Stimulated activated CD4-positive, alpha-beta T cell treated with anti-CD3 and anti-CD28 coated beads, Interleukin-15, amount 100 ng/mL, for 48 hours (primary cell): ENCODE results near the gene LSM3.
A peak's percentile ranks its signal among the peaks of the same experiment; 100 is the strongest.

ENCODE experiments used
- DNase-seq, 2 donors: peaks; one replicate each; pipeline ENCODE4 v3.0.0-alpha.2; 2020; ENCODE audit warnings: low read depth in 2 of 2

LSM3 gene

DNA sequence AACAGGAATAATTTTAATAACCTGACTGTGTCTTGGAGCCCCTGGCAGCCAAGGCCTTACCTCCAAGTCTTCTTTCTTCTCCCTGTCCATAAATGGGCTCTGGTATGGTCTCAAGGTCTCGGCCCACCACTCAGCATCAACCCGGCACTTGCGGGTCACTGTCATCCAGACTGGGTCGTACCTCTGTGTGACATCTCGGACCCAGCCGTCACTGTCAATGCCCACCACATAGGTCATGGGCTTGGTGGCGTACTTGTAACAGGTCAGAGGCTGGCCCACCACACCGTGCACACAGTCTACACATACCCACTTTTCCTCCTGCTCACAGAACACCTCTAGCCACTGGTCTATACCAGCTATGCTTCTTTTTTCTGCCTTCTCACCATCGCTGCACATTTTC, 20.7 kb upstream of the LSM3 start:
- DNase-seq, result no peak

DNA sequence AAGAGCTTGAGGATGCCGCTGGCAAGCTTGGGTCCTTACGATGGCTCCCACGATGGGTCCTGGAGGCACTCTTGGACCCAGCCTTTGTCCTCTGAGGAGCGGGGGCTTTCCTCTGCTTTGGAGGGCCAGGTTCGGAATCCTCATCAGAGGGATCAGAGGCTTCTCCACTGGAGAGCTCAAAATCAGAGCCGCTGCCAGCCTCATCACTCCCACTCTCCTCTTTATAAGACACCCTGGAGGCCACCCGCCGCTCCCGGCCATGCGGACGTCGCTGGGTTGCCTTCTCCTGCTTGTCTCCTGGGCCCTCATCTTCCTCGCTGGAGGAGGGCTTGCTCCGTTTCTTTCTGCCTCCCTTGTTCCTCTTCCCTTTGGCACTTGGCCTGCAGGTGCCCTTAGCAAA, 20.2 kb upstream of the LSM3 start:
- DNase-seq, result no peak

DNA sequence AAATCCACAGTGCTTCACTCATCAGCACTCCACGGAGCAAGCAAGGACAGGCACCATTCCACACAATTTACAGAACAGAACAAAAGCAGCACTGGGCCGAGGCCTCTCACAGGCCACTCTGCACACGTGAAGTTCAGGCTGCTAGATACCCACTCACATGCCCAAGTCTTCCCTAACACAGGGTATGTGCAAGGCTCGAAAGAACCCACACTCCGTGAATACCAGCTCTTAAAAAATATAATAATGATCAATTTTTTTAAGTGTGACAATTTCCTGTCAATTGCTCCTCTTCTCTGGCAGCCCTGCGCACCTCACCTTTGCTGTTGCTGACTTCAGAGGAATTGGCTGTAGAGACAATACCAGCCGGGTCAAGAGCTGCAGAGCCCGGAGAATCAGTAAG, 19.2 kb upstream of the LSM3 start:
- no peak for DNase-seq

DNA sequence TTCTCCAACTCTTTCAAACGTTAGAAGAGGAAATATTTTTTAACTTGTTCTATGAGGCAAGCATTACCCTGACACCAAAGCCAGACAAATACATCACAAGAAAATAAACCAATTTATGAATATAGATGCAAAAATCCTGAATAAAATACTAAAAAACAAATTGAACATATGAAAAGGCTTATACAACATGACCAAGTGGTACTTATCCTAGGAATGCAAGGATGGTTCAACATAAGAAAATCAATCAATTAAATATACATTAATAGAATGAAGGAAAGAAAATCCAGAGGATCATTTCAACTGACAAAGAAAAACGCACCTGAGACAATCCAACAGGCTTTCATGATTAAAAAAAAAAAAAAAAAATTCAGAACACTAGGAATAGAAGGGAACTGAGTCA, 17.3 kb upstream of the LSM3 start:
- no peak for DNase-seq

DNA sequence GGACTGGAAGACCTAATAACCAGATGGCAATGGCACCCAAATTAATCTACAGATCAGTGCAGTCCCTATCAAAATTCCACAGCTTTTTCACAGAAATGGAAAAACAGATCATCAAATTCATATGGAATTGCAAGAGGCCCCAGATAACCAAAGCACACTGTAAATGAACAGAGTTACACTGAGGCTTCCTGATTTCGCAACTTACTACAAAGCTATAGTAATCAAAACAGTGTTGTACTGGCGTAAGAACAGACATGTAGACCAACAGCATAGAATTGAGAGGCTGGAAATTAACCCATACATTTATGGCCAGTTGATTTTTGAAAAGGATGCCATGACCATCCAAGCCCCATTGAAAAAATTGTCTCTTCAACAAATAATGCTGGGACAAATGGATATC, 16.4 kb upstream of the LSM3 start:
- no peak for DNase-seq

DNA sequence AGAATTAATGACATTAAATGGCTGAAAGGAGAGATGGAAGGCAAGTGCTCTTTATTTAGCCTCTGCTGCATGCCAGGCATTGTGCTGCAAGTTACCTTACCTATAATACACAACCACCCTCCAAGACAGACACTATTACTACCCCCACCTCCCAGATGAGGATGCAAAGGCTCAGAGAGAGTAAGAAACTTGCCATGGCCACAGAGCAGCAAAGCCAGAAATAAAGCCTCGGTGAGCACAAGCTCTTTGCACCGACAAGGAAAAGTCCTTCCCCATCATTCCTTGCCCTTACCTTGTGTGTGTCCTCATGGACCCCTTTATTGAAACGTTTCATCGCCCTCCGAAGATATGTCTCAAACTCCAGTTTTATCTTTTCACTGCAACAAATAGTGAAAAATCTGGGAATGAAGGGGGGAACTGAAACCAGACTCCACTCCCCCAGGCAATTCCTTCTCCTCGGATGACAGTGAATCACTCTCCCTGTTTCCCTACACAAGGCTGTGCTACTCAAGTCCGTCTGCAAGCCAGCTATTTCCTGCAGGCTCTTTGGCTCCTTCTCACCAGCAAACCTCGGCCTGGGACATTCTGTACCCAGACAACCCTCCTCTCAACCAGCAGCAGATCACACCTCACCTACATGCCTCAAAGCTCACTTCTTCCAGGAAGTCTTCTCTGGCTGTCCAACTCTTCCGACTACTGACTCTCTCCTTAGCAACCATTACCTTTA, 11.6 kb upstream of the LSM3 start:
- DNase-seq, result no peak

DNA sequence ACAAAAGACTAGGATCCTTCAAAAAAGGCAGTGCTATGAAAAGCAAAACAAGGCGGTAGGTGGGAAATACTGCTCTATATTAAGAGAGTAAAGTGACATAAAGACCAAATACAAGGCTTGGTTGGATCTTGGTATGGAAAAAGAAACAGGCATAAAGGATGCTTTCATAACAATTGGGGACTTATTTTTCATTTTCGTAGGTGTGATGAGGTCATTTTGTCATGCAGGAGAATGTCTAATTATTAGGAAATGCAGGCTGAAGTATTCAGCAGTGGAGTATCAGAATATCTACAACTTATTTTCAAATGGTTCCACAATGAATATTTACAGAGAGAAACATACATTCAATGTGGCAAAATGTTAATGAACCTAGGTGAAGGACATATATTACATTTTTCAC, 9.2 kb upstream of the LSM3 start:
- DNase-seq, result no peak

DNA sequence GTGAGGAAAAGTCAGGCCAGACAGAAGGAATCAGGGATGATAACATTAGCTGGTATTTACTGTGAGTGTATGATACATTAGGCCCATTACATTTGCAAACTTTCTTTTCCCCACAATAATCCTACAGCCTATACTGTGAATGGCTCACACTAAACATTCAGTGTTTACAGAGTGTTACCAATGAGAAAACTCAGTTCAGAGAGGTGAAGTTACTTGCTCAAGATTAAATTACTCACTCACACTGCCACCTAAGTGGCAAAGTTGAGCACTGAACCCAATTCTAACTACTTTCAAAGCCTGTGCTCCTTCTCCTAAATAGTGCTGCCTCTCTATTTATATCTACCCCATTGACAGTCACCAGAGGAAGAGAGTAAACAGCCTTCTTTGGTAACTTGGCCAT, 8.7 kb upstream of the LSM3 start:
- DNase-seq, result no peak

DNA sequence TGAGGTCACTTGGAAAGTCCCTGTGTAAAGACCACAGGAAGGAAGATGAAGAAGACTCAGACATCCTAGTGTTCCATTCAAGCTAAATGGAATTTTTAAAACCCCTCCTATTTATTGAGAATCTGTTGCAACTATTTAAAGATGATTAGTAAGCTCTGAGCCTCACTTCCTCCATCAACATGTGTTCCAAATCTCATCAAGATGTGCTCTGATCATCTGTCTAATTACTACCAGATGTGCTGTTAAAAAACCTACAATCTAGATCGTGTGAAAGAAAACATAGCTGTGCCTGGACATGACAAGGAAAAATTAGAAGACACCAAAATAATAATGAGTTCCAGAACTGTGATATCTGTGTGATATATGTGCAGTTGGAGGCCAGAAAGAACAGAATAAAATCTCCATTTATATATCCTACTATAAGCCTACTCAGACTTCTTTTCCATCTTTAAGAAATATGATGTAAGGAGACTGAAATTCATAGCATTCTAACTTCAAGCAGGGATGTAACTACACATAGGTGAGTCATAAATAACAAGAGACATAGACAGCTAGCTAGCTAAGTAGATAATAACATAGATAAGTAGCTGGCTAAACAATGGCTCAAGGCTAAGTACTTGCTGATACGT, 8.0 kb upstream of the LSM3 start:
- DNase-seq, result no peak

DNA sequence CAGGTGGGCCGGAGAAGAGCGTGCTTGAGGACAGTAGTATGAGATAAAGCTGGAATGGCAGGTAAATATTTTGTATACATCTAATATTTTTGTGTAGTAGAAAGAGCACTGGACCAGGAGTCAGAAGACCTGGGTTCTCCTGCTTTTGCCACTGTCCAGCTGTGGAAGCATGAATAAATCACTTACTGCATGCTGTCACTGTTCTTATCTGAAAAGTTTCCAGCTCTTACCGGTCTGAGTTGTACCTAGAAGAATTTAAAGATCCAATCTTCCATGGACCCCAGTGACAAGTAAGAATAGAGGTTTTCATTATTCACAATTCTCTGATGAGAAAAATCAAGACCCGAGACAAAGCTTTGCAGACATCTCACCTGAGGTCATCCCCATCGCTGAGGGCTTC, 6.1 kb upstream of the LSM3 start:
- no peak for DNase-seq

DNA sequence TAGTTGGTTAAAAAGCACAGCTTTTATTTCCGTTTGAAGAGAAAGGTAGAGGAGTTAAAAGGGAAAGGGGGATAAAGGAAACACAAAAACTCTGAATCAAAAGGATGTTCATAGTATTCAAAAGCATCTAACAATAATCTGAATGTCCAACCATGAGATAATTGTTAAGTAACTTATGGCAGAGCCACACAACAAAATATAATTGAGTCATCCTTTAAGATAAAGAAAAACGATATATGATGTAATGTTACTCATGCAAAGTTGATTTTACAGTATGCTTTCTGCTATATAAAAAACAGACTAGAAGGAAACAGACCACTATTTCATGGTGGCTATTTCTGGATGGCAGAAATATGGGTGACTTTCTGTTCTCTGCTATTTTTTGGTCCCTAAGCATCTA, 4.1 kb upstream of the LSM3 start:
- no peak for DNase-seq

DNA sequence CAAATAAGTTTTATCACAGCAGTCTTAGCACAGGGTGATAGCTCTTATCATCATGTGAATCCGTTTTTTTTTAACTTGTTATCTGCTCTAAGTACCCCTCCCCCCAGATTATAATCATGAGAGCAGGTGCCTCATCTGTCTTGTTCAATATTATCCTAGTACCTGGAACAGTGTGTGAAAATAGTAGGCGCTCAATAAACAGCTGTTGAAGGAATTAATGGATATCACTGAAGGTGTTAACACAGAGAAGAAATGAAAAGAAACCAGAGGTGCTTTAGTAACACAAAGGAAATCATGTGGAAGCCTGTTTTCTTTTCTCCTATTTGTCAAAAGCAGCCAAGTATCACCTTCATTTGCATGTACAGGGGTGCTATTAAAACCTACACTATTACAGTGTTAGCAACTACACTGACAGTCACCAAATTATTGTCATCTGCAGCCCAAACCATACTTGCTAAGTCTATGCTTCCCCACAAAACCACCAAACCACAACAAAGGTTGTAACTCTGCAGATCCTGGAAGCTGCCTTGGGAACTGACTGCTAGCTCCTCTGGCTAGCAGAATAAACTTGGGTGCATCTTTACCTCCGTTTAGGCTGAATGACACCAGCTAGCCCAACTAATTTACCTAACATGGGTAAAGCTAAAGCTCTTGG, 3.1 kb upstream of the LSM3 start:
- peak in 1 of 2 donors; percentile 31 for DNase-seq

DNA sequence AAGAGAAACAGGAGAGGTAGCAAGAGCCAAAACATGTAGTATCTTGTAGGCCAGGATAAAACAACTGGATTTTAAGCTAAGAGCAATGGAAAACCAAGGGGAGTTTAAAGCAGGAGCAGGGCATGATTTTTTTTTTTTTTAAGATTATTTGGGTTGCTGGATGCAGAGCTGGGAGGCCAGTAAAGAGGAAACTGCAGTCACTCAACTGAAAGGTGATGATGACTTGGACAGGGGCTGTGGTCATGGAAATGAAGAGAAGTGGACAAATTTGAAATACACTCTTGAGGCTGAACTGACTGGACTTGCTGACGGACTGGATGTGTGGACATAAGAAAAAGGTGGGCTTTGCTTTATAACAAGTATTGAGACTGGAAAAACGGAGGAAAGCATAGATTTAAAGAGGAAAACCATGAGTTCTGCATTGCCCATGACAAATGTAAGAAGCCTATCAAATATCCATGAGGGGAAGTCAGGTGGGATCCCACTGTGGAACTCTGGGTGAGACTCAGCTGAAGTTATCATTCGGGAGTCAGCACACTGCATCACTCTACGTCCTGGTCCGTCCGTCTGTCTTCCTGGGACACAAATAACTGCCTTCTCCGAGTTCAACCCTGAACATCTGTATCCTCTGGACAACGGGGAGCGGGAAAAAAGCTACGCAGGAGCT, 904 bp upstream of the LSM3 start:
- no peak for DNase-seq

DNA sequence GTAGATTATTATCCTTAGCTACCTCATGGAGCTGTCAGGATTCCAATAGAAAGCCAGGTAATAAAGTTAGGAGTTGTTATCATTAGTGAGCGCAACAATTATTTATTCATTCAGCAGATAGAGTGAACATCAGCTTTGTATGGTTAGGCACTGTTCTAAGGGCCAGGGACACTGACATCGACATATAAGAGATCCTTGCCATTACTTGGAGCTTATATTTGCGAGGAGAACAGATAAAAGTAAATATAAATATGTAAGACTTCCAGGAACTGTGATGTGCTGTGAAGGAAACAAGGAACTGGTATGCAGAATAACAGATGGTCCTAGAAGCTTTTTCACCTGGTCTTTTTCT, 473 bp downstream of the LSM3 start:
- no peak for DNase-seq

DNA sequence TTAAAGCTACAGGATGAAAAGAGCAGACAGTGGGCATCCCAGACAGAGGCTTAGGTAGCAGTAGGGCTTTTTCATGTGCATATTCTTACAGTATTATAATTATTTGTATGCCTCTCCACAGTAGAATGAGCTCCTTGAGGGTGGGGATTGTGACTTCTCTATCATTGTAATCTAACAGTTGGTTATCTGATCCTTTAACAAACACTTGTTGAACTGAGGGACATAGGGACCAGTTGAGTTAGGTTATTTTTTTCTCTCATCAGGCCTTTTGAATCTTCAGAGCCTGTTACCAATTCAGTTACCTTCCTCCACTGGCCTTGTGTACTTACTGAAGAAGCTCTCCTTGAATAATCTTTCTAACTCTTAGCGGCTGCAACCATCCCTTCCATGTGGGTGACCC, 1.2 kb downstream of the LSM3 start:
- no peak for DNase-seq

DNA sequence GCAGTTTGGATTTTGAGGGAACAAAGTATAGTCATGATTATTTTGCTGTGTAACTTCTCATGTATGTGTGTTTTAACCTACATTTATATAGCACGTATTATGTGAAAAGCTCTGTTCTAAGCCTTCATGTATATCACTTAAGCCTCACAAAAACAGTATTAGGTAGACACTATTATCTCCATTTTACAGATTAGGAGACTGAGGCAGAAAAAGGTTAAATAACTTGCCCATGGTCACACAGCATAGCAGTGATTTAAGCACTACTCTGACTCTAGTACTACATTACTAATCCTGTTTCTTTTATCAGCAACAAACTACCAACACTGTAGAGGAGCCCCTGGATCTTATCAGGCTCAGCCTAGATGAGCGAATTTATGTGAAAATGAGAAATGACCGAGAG, 2.6 kb downstream of the LSM3 start:
- no peak for DNase-seq

DNA sequence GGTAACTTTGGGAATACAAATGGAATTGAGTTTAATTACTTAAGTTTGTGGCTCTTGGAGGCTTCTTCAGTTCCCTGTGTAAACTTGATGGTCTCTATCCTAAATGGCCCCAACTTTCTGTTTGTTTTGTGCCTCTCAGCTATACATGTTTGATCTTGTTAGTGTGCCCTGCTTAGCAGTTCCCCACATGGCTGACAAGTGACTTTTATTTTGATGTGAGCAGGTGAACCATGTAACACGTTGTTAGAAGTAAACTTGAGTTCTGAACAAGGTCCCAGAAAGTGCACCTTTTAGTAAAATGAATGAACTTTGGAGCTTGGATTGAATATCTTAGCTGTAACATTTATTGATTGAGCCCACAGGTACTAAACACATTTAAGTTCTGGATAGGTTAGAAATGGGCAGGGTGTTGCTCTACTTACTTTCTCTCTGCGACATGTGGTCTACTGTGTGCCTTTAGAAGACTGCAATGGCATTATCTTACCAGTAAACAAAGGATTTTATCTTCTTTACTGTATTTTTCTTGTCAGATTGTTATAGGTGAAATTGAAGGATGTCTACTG, 4.5 kb downstream of the LSM3 start:
- no peak for DNase-seq

DNA sequence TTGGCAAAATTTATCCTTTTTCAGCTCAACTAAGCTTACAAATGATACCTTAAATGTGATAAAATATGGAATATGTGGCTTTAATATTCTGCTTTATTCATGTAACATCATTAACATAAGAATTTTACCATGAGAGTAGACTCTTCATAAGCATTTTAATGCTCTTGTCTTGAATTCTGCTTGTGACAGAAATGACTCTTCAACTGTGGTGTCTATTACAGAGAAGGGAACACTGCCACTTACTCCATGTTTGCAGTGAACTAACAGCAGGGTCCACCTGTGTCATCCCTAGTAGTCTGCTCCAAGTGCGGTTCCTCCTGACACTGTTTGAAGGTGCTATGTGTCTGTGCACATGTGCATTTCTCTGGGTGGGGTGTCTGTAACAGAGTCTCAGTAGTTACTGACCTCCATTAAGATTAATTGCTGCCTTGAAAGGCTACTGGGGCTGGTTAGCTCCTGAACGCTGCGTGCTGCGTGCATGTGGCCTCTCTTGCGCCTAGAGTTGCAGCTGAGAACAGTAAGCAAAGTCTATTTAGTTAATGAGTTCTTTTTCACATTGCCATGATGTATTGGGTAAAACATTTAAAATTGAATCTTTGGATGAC, 8.3 kb downstream of the LSM3 start:
- no peak for DNase-seq

DNA sequence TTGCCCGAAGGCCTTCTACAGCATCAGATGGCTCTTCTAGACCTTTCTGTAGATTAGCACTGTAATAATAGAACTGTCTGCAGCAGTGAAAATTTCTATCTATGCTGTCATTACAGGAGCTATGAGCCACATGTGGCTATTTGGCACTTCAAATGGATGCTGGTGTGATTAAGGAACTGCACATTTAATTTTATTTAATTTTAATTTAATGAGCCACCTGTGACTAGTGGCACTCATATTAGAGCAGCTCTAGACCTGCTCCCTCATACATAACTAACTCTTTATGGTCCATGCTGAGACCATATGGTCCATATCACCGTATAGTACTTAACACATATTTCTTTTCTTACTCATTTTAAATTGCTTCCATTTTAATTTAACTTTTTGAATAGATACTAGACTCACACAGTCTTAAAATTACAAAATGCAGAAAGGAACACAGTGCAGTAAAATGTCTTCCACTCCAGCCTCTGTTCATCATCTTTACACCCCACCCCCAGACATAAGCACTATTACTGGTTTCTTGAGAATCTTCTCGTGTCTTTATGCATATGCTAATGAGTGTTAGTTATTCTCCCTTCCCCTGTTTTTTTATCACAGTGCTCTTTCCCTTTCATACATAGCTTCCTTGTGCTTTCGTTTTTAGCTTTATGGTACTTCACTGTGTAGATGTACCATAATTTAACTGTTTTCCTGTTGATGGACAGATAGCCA, 9.6 kb downstream of the LSM3 start:
- DNase-seq, result no peak

DNA sequence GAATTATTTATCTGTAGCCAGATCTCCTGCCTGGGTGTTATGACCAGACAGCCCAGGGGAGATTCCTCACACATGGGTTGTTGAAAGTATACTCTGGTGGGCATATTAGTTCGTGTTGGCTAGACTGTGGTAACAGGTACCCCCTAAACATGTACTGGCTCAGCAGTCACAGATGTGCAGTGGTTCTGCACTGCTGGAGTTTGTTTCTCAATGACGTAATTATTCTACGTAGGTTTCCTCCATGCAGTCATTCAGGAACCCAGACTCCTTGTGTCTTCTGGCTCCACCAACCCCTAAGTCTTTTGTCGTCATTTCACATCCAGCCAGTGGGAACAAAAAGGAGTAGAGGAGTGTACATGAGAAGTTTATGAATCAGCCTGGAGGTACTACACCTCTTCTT, 16.2 kb downstream of the LSM3 start:
- no peak for DNase-seq

DNA sequence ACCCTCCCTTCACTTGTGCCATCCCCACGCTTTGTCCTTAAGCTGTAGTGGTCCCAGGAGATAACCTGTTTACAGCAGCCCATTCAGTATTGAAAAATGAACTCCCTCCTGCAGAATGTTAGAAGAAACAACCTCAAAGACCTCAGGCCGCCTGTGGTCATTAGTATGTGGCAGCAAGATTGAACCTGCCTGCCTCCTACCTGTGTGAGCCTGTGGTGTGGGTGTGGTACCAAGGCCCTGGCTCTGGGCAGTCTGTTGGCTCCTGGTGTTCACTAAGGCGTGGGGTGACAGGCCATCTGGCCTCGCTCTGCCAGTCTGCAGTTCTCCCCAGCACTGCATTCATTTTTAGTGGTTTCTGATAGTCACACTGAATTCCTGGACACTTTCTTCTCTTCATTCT, 21.0 kb downstream of the LSM3 start:
- DNase-seq, result no peak

DNA sequence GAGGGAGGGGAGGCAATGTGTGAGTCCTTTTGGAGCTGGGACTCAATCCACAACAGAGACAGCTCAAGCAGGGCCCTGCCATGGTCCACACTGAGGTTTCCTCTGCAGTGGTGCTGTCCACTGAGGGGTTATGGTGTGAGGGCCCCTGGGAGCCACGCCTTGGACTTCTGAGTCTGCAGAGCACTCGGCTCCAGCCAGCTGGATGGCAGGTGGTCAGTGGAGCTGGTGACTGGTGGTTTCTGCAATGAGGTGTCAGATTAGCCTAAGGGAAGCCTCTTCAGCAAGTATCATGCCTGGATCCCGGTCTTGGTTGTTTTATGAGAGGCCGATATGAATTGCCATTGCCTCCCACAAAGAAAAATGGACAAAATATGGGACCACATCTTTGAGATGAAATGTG, 21.7 kb downstream of the LSM3 start:
- no peak for DNase-seq
